ENCODE results near the gene SRPK3.
"Not testable (repeated sequence)": the region's sequence is repeated elsewhere in the genome, so short reads cannot be mapped to it uniquely, and the experiment has no call there.

SRPK3 gene

DNA sequence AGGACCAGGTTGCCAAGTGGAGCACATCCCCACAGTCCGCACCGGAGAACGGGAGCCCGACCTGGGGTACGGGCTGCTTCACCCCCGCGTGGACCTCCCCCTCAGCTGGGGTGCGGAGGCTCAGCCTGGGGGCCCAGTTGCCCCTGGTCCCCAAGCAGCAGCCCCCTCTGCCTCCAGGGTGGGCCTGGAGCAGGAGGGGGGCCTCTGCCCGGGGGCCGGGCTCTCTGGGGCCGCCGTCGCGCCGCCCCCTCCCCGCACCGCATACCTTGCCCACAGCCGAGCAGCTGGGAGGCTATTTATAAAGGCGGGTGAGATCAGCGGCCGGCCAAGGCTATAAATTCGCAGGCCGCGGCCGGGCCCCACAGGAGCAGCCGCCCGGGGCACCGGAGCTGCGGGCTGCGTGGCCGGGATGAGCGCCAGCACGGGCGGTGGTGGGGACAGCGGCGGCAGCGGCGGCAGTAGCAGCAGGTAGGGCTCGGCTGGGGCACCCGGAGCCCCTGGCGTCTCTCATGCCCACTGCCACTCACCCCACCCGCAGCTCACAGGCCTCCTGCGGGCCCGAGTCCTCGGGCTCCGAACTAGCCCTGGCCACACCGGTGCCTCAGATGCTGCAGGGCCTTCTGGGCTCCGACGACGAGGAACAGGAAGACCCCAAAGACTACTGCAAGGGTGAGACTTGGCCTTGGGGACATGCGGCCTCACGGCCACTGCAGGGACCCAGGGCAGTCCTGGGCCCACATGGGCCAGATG lies at the start of gene SRPK3:
SRPK3 (plus strand) TSS at position 364 of the 750 bp plus-strand sequence; CDS start at position 410, 46 bp downstream.
- DNase-seq: no peak

- DNase-seq: no peak
Measured at GRCh38 chrX:153731117-153731844, 49.6 kb upstream of the SRPK3 start.

DNA sequence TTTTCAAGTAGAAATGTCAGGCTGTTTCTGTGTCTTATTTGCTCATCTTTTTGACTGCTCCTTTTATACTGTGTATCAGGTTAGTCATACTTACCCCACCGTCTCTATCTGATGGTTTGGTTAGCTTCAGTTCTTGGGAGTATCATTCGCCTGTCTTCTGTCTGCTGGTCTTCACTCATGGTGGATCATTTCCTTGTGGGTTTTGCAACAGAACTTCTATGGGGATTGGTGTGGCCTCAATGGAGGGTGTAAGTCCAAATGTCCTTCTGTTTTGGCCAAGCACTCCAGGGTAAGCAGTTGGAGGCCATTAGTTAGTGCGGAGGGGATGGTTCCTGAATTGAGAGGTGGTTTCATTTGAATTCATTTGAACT lies 49.0 kb upstream of the SRPK3 start:
- DNase-seq: no peak

DNA sequence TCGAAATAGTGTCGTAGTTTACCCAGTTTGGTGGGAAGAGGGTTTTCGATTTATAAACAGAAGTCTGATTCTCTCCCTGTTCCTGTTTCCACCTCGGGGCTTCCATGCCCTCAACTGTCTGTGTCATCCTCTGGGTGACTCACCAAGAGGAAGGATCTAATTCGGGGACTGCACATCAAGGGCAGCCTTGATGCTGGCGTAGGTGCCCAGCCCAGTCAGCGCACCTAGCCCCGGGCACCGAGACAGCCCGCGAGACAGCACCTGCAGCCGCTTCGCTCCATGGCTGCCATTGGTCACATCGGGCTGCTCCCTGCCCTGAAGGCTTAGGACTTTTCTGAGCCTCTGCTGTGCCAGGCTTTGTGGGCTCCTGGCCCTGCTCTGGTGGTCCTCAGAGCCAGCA lies 48.4 kb upstream of the SRPK3 start:
- no peak for DNase-seq

DNA sequence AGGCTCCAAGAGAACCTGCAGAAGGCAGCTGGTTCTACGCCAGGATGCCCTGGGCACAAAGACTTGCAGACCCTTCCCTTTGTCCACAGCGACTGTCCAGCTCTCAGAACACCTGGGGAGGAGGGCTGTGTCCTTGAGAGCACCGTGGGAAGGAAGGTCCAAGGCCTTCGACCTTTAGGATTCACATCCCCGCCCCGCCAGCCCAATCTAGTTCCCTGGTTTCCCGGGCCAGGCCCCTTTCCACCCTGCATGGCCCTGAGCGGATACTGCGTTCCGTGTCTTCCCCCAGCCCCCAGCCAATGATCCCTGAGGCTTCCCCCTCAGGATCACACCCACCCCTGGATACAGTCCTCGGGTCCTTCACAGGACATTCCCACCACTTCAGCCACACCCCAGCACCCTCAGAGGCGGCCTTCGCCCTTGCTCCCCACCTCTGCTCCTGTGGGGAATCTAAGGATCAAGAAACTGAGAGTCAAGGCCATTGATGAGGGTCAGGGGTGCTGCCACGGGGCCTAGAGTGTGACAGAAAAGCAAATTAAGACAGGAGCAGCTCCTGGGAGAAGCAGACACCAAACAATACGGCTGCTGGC lies 47.1 kb upstream of the SRPK3 start:
- DNase-seq: no peak

GRCh38 chrX:153734871-153735270 lies 46.0 kb upstream of the SRPK3 start:
- no peak for DNase-seq

- DNase-seq: no peak
Measured at GRCh38 chrX:153735274-153735673, 45.6 kb upstream of the SRPK3 start.

DNA sequence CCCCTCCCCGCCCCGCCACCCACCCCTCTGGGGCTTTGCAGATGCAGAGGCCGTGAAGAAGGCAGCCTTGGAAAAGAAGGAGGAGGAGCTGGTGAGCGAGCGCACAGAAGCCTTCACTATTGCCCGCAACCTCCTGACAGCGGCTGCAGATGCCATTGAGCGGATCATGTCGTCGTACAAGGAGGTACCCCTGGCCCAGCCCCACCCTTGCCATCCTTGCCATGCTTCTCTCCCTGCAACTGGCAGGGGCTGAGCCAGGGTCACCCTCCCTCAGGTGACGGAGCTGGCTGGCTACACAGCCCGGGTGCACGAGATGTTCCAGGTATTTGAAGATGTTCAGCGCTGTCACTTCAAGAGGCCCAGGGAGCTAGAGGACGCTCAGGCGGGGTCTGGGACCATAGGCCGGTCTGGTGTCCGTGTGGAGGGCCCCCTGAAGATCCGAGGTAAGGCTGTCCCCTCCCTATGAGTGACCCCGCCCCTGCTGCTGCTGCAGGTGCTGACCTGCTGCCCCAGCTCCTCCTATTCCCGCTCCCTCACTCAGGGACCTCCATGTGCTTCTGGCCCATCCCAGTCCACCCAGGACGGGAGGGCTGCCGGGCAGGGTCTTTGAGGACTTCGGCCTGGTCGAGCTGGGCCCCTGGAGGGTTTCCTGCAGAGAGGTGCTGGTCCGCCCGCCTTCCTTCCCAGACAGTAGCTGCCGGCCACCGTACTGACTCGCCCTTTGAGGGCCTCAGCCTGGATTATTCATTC lies 44.6 kb upstream of the SRPK3 start:
- no peak for DNase-seq

DNA sequence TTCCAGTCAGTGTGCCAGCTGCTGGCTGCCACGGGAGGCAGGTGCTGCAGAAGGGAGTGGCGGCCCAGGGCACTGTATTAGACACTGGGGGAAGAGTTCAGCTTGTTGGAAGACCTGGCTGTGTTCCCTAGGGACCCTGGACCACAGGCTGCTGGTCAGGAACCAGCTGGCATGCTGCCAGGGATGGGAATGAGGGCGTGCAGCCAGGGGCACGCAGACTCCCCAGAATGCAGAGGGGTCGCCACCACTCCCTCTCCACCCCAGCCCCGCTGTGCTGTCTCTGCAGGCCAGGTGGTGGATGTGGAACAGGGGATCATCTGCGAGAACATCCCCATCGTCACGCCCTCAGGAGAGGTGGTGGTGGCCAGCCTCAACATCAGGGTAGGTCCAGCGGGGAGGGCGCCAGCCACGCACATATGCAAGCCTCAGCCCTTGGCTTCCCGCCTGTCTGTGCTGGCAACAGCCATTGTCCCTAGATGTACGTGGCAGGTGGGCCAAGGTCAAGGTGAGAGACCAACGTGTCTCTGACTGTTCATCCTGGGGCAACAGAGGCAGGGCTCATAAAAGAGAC lies 43.9 kb upstream of the SRPK3 start:
- no peak for DNase-seq

GRCh38 chrX:153738056-153738605 lies 42.7 kb upstream of the SRPK3 start:
- DNase-seq: no peak

DNA sequence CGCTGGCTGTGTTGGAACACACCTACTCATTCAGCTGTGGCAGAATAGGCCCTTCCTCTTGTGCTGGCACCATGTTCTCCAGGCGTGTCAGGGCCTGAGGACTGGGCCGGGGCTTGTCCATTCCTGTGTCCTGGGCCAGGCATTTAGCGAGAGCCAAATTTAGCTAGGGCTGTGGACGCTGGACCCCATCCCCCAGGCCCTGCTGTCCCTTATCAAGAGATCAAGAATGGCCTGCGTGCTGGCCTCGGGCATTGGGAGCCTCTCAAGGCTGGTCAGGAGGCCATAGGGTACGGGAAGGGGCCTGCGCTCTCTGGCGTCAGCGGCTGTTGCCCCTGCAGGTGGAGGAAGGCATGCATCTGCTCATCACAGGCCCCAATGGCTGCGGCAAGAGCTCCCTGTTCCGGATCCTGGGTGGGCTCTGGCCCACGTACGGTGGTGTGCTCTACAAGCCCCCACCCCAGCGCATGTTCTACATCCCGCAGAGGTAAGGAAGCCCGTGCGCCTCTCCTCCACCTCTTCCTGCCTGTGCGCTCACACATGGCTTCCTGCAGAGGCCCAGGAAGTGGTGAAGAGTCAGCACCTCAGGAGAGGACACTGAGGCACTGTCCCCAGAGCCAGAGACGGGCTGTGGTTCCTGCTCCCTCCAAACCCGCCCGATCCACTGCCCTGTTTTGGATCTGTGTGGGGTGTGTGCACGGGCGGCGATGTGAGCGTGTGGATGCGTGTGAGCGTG lies 40.9 kb upstream of the SRPK3 start:
- DNase-seq: no peak

DNA sequence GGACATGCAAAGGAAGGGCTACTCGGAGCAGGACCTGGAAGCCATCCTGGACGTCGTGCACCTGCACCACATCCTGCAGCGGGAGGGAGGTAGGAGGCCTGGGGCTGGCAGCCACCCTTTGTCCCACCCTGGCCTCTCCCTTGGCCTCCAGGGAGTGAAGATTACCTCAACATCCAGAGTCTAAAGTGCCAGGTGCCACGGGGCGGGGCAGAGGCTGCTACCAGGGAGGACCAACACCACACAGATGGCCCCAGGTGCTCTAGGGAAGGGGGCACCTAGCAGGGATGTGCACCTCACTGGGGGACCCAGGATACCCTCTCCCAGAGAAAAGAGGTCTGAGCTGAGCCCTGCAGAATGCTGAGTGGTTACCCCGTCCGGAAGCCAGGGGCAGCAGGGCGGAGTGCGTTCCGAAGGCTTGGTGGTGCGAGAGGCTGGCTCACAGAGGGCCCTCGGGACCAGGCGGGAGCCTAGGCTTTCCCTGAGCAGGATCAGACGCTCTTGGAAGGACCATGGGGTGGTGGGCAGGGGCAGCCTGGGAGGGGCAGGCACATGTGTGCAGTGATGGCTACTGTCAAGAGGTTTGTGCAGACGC lies 40.1 kb upstream of the SRPK3 start:
- no peak for DNase-seq

- DNase-seq: no peak
Measured at GRCh38 chrX:153741446-153741845, 39.4 kb upstream of the SRPK3 start.

GRCh38 chrX:153742111-153742510 lies 38.7 kb upstream of the SRPK3 start:
- DNase-seq: not testable (repeated sequence)

DNA sequence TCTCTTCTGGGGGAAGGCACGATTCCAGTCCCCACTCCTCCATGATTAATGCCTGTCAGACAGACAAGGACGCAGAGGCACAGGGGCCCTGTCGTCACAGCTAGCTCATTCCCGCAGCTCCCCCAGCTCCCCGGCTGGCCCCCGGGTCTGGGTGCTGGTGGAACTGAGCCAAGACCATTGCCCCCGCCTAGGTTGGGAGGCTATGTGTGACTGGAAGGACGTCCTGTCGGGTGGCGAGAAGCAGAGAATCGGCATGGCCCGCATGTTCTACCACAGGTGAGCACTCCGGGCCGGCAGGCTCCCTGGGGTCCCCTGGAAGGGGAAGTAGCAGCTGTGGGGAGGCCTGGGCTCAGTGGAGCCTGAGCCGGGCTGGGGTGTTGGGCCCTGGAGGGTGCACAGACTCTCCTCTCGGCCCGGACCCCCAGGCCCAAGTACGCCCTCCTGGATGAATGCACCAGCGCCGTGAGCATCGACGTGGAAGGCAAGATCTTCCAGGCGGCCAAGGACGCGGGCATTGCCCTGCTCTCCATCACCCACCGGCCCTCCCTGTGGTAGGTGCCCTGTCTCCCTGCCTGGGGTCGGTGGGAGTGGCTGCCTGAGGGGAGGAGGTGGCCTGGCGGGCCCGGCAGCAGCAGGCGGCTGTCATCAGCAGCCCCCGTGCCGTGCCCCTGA lies 37.9 kb upstream of the SRPK3 start:
- DNase-seq: not testable (repeated sequence)

DNA sequence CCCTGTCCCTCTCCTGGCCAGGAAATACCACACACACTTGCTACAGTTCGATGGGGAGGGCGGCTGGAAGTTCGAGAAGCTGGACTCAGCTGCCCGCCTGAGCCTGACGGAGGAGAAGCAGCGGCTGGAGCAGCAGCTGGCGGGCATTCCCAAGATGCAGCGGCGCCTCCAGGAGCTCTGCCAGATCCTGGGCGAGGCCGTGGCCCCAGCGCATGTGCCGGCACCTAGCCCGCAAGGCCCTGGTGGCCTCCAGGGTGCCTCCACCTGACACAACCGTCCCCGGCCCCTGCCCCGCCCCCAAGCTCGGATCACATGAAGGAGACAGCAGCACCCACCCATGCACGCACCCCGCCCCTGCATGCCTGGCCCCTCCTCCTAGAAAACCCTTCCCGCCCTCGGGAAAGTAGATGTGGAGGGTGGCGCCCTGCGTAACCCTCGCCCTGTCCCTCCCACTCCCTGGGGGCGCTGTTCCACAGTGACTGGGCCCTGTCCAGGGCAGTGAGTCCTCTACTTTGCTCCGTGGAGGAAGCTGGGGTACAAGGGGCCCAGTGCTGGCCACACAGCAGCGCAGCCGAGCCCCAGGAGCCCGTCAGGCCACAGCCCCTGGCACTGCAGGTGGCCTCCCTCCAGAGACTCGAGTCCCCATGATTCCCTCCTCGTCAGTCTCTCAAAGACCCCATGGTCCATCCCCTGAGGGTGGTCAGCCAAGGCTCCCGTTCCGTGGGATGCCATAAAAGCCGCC lies 37.2 kb upstream of the SRPK3 start:
- not testable (repeated sequence) for DNase-seq

- no peak for DNase-seq
Measured at GRCh38 chrX:153744210-153745066, 36.4 kb upstream of the SRPK3 start.

- not testable (repeated sequence) for DNase-seq
Measured at GRCh38 chrX:153745067-153745433, 35.8 kb upstream of the SRPK3 start.

DNA sequence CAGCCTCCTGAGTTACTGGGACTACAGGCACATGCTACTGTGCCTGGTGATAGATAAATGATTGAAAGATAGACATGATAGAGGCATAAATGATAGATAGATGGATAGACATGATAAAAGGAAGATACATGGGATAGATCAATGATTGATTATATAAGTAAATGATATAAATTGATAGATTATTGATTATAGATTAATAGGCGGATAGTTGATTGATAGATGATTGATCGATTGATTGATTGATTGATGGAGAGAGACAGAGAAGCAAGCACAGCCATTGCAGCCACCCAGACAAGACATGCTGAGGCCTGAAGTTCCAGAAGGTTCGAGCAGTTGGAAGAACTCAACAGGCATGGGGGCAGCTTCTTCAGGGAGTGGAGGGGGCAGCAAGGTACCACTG lies 34.5 kb upstream of the SRPK3 start:
- DNase-seq: no peak
